CD4-positive, alpha-beta T cell treated with Interleukin-21 for 1 hour (primary cell): ENCODE results near the gene CIP2A.

Source experiments
- DNase-seq: peaks from one replicate; pipeline ENCODE4 v3.0.0-alpha.2; 2020

The CIP2A gene

GRCh38 chr3:108509263-108509662 is 80.0 kb downstream of the CIP2A start:
- DNase-seq, result no peak

GRCh38 chr3:108507902-108508301 is 81.3 kb downstream of the CIP2A start:
- DNase-seq, result no peak

- DNase-seq, result no peak
Observed at GRCh38 chr3:108505811-108506210, 83.4 kb downstream of the CIP2A start.

GRCh38 chr3:108503722-108504121 is 85.5 kb downstream of the CIP2A start:
- no peak for DNase-seq

- no peak for DNase-seq
Observed at GRCh38 chr3:108501535-108501934, 87.7 kb downstream of the CIP2A start.

- no peak for DNase-seq
Observed at GRCh38 chr3:108500728-108501127, 88.5 kb downstream of the CIP2A start.
